ENCODE measurements around the gene KRCC1.

- TF ChIP-seq CTCF (IDR thresholded peaks at IDR 0.05 in 8 of 11, conservative IDR thresholded peaks at IDR 0.05 in 3 of 11) (no peak), POLR2AphosphoS5 (IDR thresholded peaks at IDR 0.05) (no peak), POLR2A (IDR thresholded peaks at IDR 0.05) (no peak)
These were observed 44.9 kb upstream of the KRCC1 start for GRCh38 chr2:88100489-88100858.
